ENCODE measurements around the gene VTI1A.

The VTI1A gene

GRCh38 chr10:112835217-112835715 lies 388.3 kb downstream of the VTI1A start:
- WGBS (ENCODE audit: insufficient coverage, insufficient read length), result no CpG with 5 or more reads among the region's 11 CpGs
- H3K36me3 ChIP-seq (ENCODE audit: control insufficient read depth, insufficient read depth, low read length), result no peaks in the 10 kb centered on the region
- no peak overlapping the region for H3K27ac ChIP-seq (ENCODE audit: low read length)

GRCh38 chr10:112835944-112836451 lies 389.0 kb downstream of the VTI1A start:
- no CpG with 5 or more reads among the region's 7 CpGs for WGBS (ENCODE audit: insufficient coverage, insufficient read length)
- Histone ChIP-seq H3K36me3 (ENCODE audit: control insufficient read depth, insufficient read depth, low read length) (no peaks in the 10 kb centered on the region), H3K27ac (ENCODE audit: low read length) (no peak overlapping the region), H3K4me3 (ENCODE audit: low read length) (no peak overlapping the region), H3K9me3 (ENCODE audit: control insufficient read depth, insufficient read depth, low read length) (no peaks in the 10 kb centered on the region), H3K4me1 (ENCODE audit: control insufficient read depth, insufficient read depth, low read length) (peaks cover 13% of the 10 kb centered on the region), H3K27me3 (ENCODE audit: control insufficient read depth, insufficient read depth, low read length) (no peaks in the 10 kb centered on the region)
- DNase-seq (ENCODE audit: low read depth, low spot score), result no peak

More at GRCh38 chr10:112835217-112835715, 388.3 kb downstream of the VTI1A start:
- no peak for DNase-seq (ENCODE audit: low read depth, low spot score)
- Histone ChIP-seq H3K27me3 (ENCODE audit: control insufficient read depth, insufficient read depth, low read length) (no peaks in the 10 kb centered on the region), H3K4me3 (ENCODE audit: low read length) (no peak overlapping the region), H3K9me3 (ENCODE audit: control insufficient read depth, insufficient read depth, low read length) (no peaks in the 10 kb centered on the region), H3K4me1 (ENCODE audit: control insufficient read depth, insufficient read depth, low read length) (peaks cover 14% of the 10 kb centered on the region)

- Histone ChIP-seq H3K27ac (ENCODE audit: low read length) (no peak overlapping the region), H3K9me3 (ENCODE audit: control insufficient read depth, insufficient read depth, low read length) (no peaks in the 10 kb centered on the region), H3K4me1 (ENCODE audit: control insufficient read depth, insufficient read depth, low read length) (peaks cover 6% of the 10 kb centered on the region), H3K36me3 (ENCODE audit: control insufficient read depth, insufficient read depth, low read length) (no peaks in the 10 kb centered on the region), H3K4me3 (ENCODE audit: low read length) (no peak overlapping the region), H3K27me3 (ENCODE audit: control insufficient read depth, insufficient read depth, low read length) (no peaks in the 10 kb centered on the region)
- no CpG with 5 or more reads among the region's 15 CpGs for WGBS (ENCODE audit: insufficient coverage, insufficient read length)
- DNase-seq (ENCODE audit: low read depth, low spot score), result no peak
These were observed 391.9 kb downstream of the VTI1A start for GRCh38 chr10:112838784-112839481.

- Histone ChIP-seq H3K36me3 (ENCODE audit: control insufficient read depth, insufficient read depth, low read length) (no peaks in the 10 kb centered on the region), H3K9me3 (ENCODE audit: control insufficient read depth, insufficient read depth, low read length) (no peaks in the 10 kb centered on the region), H3K4me1 (ENCODE audit: control insufficient read depth, insufficient read depth, low read length) (peaks cover 6% of the 10 kb centered on the region), H3K27ac (ENCODE audit: low read length) (no peak overlapping the region), H3K4me3 (ENCODE audit: low read length) (no peak overlapping the region), H3K27me3 (ENCODE audit: control insufficient read depth, insufficient read depth, low read length) (no peaks in the 10 kb centered on the region)
- no peak for DNase-seq (ENCODE audit: low read depth, low spot score)
- WGBS (ENCODE audit: insufficient coverage, insufficient read length), result no CpG with 5 or more reads among the region's 5 CpGs
These were observed 393.1 kb downstream of the VTI1A start for GRCh38 chr10:112839928-112840654.

- no CpG with 5 or more reads among the region's 7 CpGs for WGBS (ENCODE audit: insufficient coverage, insufficient read length)
- DNase-seq (ENCODE audit: low read depth, low spot score), result no peak
- Histone ChIP-seq H3K27me3 (ENCODE audit: control insufficient read depth, insufficient read depth, low read length) (no peaks in the 10 kb centered on the region), H3K4me3 (ENCODE audit: low read length) (no peak overlapping the region), H3K4me1 (ENCODE audit: control insufficient read depth, insufficient read depth, low read length) (peaks cover 6% of the 10 kb centered on the region), H3K36me3 (ENCODE audit: control insufficient read depth, insufficient read depth, low read length) (no peaks in the 10 kb centered on the region), H3K27ac (ENCODE audit: low read length) (no peak overlapping the region), H3K9me3 (ENCODE audit: control insufficient read depth, insufficient read depth, low read length) (no peaks in the 10 kb centered on the region)
These were observed 394.5 kb downstream of the VTI1A start for GRCh38 chr10:112841549-112841948.

- no peaks in the 10 kb centered on the region for H3K27me3 ChIP-seq (ENCODE audit: control insufficient read depth, insufficient read depth, low read length)
- H3K4me1 ChIP-seq (ENCODE audit: control insufficient read depth, insufficient read depth, low read length), result peaks cover 6% of the 10 kb centered on the region
- H3K36me3 ChIP-seq (ENCODE audit: control insufficient read depth, insufficient read depth, low read length), result no peaks in the 10 kb centered on the region
- H3K9me3 ChIP-seq (ENCODE audit: control insufficient read depth, insufficient read depth, low read length), result no peaks in the 10 kb centered on the region; the same call in 1 of the 2 replicates
- DNase-seq (ENCODE audit: low read depth, low spot score), result no peak
- WGBS (ENCODE audit: insufficient coverage, insufficient read length), result no CpG with 5 or more reads among the region's 3 CpGs
- no peak overlapping the region for H3K4me3 ChIP-seq (ENCODE audit: low read length)
- no peak overlapping the region for H3K27ac ChIP-seq (ENCODE audit: low read length)
These were observed 395.9 kb downstream of the VTI1A start for GRCh38 chr10:112842832-112843360.

GRCh38 chr10:112843623-112844022 lies 396.6 kb downstream of the VTI1A start:
- no peaks in the 10 kb centered on the region for H3K36me3 ChIP-seq (ENCODE audit: control insufficient read depth, insufficient read depth, low read length)
- no peaks in the 10 kb centered on the region for H3K27me3 ChIP-seq (ENCODE audit: control insufficient read depth, insufficient read depth, low read length)
- peaks cover 6% of the 10 kb centered on the region for H3K4me1 ChIP-seq (ENCODE audit: control insufficient read depth, insufficient read depth, low read length)
- no peak for DNase-seq (ENCODE audit: low read depth, low spot score)
- WGBS (ENCODE audit: insufficient coverage, insufficient read length), result no CpG with 5 or more reads among the region's 3 CpGs
- no peak overlapping the region for H3K4me3 ChIP-seq (ENCODE audit: low read length)
- no peak overlapping the region for H3K27ac ChIP-seq (ENCODE audit: low read length)
- no peaks in the 10 kb centered on the region; the same call in 1 of the 2 replicates for H3K9me3 ChIP-seq (ENCODE audit: control insufficient read depth, insufficient read depth, low read length)

- Histone ChIP-seq H3K36me3 (ENCODE audit: control insufficient read depth, insufficient read depth, low read length) (no peaks in the 10 kb centered on the region), H3K4me3 (ENCODE audit: low read length) (no peak overlapping the region), H3K27me3 (ENCODE audit: control insufficient read depth, insufficient read depth, low read length) (no peaks in the 10 kb centered on the region), H3K9me3 (ENCODE audit: control insufficient read depth, insufficient read depth, low read length) (no peaks in the 10 kb centered on the region; the same call in 1 of the 2 replicates), H3K4me1 (ENCODE audit: control insufficient read depth, insufficient read depth, low read length) (no peaks in the 10 kb centered on the region), H3K27ac (ENCODE audit: low read length) (no peak overlapping the region)
- no peak for DNase-seq (ENCODE audit: low read depth, low spot score)
- WGBS (ENCODE audit: insufficient coverage, insufficient read length), result no CpG with 5 or more reads among the region's 27 CpGs
These were observed 397.9 kb downstream of the VTI1A start for GRCh38 chr10:112844681-112845544.

GRCh38 chr10:112847778-112848177 lies 400.8 kb downstream of the VTI1A start:
- H3K4me1 ChIP-seq (ENCODE audit: control insufficient read depth, insufficient read depth, low read length), result no peaks in the 10 kb centered on the region
- no peaks in the 10 kb centered on the region for H3K27me3 ChIP-seq (ENCODE audit: control insufficient read depth, insufficient read depth, low read length)
- WGBS (ENCODE audit: insufficient coverage, insufficient read length), result no CpG with 5 or more reads among the region's 2 CpGs
- no peaks in the 10 kb centered on the region; the same call in 1 of the 2 replicates for H3K9me3 ChIP-seq (ENCODE audit: control insufficient read depth, insufficient read depth, low read length)
- H3K36me3 ChIP-seq (ENCODE audit: control insufficient read depth, insufficient read depth, low read length), result no peaks in the 10 kb centered on the region
- no peak overlapping the region for H3K27ac ChIP-seq (ENCODE audit: low read length)
- DNase-seq (ENCODE audit: low read depth, low spot score), result no peak
- no peak overlapping the region for H3K4me3 ChIP-seq (ENCODE audit: low read length)

GRCh38 chr10:112848228-112848627 lies 401.2 kb downstream of the VTI1A start:
- no CpG with 5 or more reads among the region's 2 CpGs for WGBS (ENCODE audit: insufficient coverage, insufficient read length)
- no peaks in the 10 kb centered on the region for H3K36me3 ChIP-seq (ENCODE audit: control insufficient read depth, insufficient read depth, low read length)
- no peaks in the 10 kb centered on the region; the same call in 1 of the 2 replicates for H3K9me3 ChIP-seq (ENCODE audit: control insufficient read depth, insufficient read depth, low read length)
- H3K27me3 ChIP-seq (ENCODE audit: control insufficient read depth, insufficient read depth, low read length), result no peaks in the 10 kb centered on the region
- DNase-seq (ENCODE audit: low read depth, low spot score), result no peak
- no peak overlapping the region for H3K4me3 ChIP-seq (ENCODE audit: low read length)
- no peak overlapping the region for H3K27ac ChIP-seq (ENCODE audit: low read length)
- H3K4me1 ChIP-seq (ENCODE audit: control insufficient read depth, insufficient read depth, low read length), result no peaks in the 10 kb centered on the region

Data from iPS DF 6.9 (cell line).